K562 (cell line): ENCODE results near the gene GNAQ.

ENCODE experiments used
- ARID4B ChIP-seq: sonication (generic); formaldehyde crosslinking; IDR thresholded peaks from 2 replicates; pipeline ENCODE4 v1.8.0; 2022; ENCODE audit warnings: mild to moderate bottlenecking, missing genetic modification reagents
- CTCF ChIP-seq, 3 experiments: IDR thresholded peaks in 2 of 3; conservative IDR thresholded peaks in 1 of 3; 2 replicates each; pipeline ENCODE4 v1.5.1; 2011 to 2012; ENCODE audit warnings: low read length in 3 of 3, mild to moderate bottlenecking in 3 of 3, control low read depth in 2 of 3, improper control_type of control experiment in 1 of 3, inconsistent platforms in 1 of 3, low read depth in 1 of 3, mixed read lengths in 1 of 3, moderate library complexity in 1 of 3; ENCODE audit not compliant: insufficient read depth in 2 of 3
- EP300 ChIP-seq: IDR thresholded peaks from 2 replicates; pipeline ENCODE4 v1.6.1; 2012; ENCODE audit warnings: low read length, improper control_type of control experiment
- HNRNPL ChIP-seq: fragments of 200-400 bp; formaldehyde crosslinking; IDR thresholded peaks from 2 replicates; pipeline ENCODE4 v1.6.1; 2017; ENCODE audit warnings: low read depth, mild to moderate bottlenecking, low read length
- ZNF764 ChIP-seq: fragments of 250-450 bp; sonication (Bioruptor Pico); IDR thresholded peaks from 2 replicates; pipeline ENCODE4 v1.4.0; 2020; ENCODE audit warnings: low read depth, mild to moderate bottlenecking, moderate library complexity

DNA sequence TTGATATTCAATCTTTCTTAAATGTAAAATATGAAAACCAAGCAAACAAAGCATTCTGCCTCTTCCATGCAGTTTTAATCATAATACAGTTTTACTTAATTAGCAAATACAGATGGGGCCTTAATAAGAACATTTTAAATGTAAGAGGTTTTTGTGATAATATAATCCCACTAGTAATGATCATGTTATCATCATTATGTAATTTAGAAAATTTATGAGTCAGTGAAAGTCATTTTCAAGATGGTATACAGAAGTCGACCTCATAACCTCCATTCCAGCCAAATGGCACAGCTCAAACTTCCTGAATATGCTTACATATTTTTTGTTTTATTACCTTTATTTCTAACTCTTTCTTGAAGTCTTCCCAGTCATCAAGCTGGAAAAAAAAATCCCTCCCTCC is 281.3 kb downstream of the GNAQ start:
- TF ChIP-seq HNRNPL (no peak), ARID4B (no peak), ZNF764 (no peak), CTCF (IDR thresholded peaks at IDR 0.05 in 2 of 3, conservative IDR thresholded peaks at IDR 0.05 in 1 of 3; ENCODE audit: insufficient read depth in 2 of 3, low read depth in 1 of 3, low read length in 3 of 3) (no peak), EP300 (no peak)
